ENCODE results near the gene BTBD17. TPM values are rescaled to one million over a fixed set of nuclear protein-coding genes. Genes with fewer than 3 reads are reported as not detected.

BTBD17 gene
- total and polyA plus RNA-seq, 10 of the 15 experiments (the other 5 are each of a cell fraction or from before 2014, with no cell fraction given), result not detected

DNA sequence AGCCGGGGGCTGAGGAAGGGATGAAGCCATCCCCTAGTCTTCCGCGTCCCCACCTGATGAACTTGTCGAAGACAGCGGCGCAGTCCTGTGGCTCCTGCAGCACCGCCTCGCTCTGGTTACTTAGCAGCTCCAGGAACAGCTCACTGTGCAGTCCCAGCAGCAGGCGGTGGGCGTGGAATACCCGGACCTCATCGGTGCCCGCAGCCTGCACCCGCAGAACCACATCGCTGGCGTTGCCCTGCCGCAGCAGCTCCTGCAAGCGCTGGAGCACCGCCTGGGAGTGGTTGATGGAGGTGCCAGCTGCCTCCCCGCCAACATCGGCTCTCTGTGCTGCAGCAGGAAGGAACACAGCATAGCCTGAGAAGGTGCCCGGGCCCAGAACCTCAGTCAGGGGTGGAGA is 1.8 kb downstream of the BTBD17 start (continued):
- TF ChIP-seq DPF2 (IDR thresholded peaks at IDR 0.05), result no peak
- TF ChIP-seq HDGF (IDR thresholded peaks at IDR 0.05), result no peak
- TF ChIP-seq YY1 (IDR thresholded peaks at IDR 0.05; ENCODE audit: low read depth, low read length), result no peak
- TF ChIP-seq NR2C2 (IDR thresholded peaks at IDR 0.05; ENCODE audit: borderline replicate concordance, control insufficient read depth, insufficient read length, low read depth), result no peak
- TF ChIP-seq ZNF384 (IDR thresholded peaks at IDR 0.05; ENCODE audit: borderline replicate concordance, low read depth, low read length), result no peak
- no peak for TF ChIP-seq NFXL1 (IDR thresholded peaks at IDR 0.05; ENCODE audit: borderline replicate concordance)
- TF ChIP-seq BHLHE40 (IDR thresholded peaks at IDR 0.05; ENCODE audit: borderline replicate concordance in 1 of 2, low read depth in 2 of 2, low read length in 1 of 2), result no peak
- no peak for TF ChIP-seq ZZZ3 (IDR thresholded peaks at IDR 0.05; ENCODE audit: control insufficient read depth, insufficient read length, low read depth)
- no peak for TF ChIP-seq POLR2AphosphoS5 (IDR thresholded peaks at IDR 0.05; ENCODE audit: low read length)
- TF ChIP-seq MTA3 (IDR thresholded peaks at IDR 0.05; ENCODE audit: borderline replicate concordance, low read length), result no peak
- no peak for TF ChIP-seq ZNF217 (IDR thresholded peaks at IDR 0.05)
- no peak for TF ChIP-seq YBX1 (IDR thresholded peaks at IDR 0.05)
- TF ChIP-seq, protein P1, sequence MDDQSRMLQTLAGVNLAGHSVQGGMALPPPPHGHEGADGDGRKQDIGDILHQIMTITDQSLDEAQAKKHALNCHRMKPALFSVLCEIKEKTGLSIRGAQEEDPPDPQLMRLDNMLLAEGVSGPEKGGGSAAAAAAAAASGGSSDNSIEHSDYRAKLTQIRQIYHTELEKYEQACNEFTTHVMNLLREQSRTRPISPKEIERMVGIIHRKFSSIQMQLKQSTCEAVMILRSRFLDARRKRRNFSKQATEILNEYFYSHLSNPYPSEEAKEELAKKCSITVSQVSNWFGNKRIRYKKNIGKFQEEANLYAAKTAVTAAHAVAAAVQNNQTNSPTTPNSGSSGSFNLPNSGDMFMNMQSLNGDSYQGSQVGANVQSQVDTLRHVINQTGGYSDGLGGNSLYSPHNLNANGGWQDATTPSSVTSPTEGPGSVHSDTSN (IDR thresholded peaks at IDR 0.05; ENCODE audit: insufficient replicate concordance, low read depth, low read length), result no peak
- TF ChIP-seq SREBF1 (IDR thresholded peaks at IDR 0.05; ENCODE audit: low read length), result no peak

DNA sequence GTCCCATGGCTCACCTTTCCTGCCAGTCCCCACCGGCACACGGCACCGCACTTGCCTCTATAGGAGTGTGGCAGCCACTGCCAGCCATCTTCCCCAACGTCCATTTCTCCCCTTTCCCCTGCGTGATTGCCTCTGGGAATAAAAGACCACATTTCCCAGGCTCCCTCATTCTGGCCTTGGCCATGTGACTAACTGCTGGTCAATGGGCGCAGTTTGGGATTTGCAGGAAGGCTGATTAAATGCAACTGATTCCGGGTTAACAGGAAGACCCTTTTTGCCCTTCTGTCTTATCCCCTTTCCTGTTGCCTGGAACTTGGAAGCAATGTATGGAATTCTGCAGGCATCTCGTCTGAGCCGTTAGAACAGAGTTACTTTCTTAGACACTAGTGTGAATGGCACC is 3.0 kb downstream of the BTBD17 start:
- intact Hi-C loops (cut with micrococcal nuclease; ENCODE audit: unreplicated experiment) (no loop called here), in situ Hi-C loops (cut with MboI) (no loop called here)
- TF ChIP-seq, protein P2, sequence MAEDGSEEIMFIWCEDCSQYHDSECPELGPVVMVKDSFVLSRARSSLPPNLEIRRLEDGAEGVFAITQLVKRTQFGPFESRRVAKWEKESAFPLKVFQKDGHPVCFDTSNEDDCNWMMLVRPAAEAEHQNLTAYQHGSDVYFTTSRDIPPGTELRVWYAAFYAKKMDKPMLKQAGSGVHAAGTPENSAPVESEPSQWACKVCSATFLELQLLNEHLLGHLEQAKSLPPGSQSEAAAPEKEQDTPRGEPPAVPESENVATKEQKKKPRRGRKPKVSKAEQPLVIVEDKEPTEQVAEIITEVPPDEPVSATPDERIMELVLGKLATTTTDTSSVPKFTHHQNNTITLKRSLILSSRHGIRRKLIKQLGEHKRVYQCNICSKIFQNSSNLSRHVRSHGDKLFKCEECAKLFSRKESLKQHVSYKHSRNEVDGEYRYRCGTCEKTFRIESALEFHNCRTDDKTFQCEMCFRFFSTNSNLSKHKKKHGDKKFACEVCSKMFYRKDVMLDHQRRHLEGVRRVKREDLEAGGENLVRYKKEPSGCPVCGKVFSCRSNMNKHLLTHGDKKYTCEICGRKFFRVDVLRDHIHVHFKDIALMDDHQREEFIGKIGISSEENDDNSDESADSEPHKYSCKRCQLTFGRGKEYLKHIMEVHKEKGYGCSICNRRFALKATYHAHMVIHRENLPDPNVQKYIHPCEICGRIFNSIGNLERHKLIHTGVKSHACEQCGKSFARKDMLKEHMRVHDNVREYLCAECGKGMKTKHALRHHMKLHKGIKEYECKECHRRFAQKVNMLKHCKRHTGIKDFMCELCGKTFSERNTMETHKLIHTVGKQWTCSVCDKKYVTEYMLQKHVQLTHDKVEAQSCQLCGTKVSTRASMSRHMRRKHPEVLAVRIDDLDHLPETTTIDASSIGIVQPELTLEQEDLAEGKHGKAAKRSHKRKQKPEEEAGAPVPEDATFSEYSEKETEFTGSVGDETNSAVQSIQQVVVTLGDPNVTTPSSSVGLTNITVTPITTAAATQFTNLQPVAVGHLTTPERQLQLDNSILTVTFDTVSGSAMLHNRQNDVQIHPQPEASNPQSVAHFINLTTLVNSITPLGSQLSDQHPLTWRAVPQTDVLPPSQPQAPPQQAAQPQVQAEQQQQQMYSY (CRISPR knock-in tag; IDR thresholded peaks at IDR 0.05), result no peak
- TF ChIP-seq NR2C1 (IDR thresholded peaks at IDR 0.05) (peak; percentile 68), IRF4 (IDR thresholded peaks at IDR 0.05; ENCODE audit: low read depth, low read length) (no peak)
- RAD21 ChIA-PET (ENCODE audit: unreplicated experiment), result interaction anchor here (1.3 kb wide), 2 partner anchors 10 to 53 kb away, joined by 4 to 6 read pairs; no protein-coding TSS in a partner anchor
- Histone ChIP-seq H3K9ac (ENCODE audit: control insufficient read depth, insufficient read depth, low read length) (no peak overlapping the region), H3K4me3 (no peak overlapping the region), H3K4me2 (ENCODE audit: control insufficient read depth, insufficient read depth) (no peak overlapping the region), H4K20me1 (ENCODE audit: control insufficient read depth, insufficient read depth) (no peaks in the 10 kb centered on the region; the same call in 1 of the 2 replicates), H3K36me3 (ENCODE audit: control insufficient read depth in 2 of 2, insufficient read depth in 2 of 2, low read length in 1 of 2) (no peaks in the 10 kb centered on the region), H3K9me3 (replicated peaks; ENCODE audit: control insufficient read depth, insufficient read depth, low read length) (no peaks in the 10 kb centered on the region), H3K4me1 (ENCODE audit: control insufficient read depth, insufficient read depth, low read length) (no peaks in the 10 kb centered on the region), H2AFZ (ENCODE audit: control insufficient read depth, low read depth, low read length) (no peak overlapping the region), H3K79me2 (ENCODE audit: control insufficient read depth, insufficient read depth, low read length) (no peaks in the 10 kb centered on the region), H3K27me3 (replicated peaks in 1 of 2; ENCODE audit: control insufficient read depth in 2 of 2, insufficient read depth in 2 of 2, low read length in 1 of 2) (peaks cover 2 to 7% of the 10 kb centered on the region in 2 experiments; a peak in 3 of 4 replicates), H3K27ac (ENCODE audit: control insufficient read depth, insufficient read depth) (no peak overlapping the region)
- ATAC-seq, result no peak
- SMC1A ChIA-PET (ENCODE audit: uncharacterized antibody, unreplicated experiment), result no interaction called here
- FAIRE-seq, result no peak
- BruUV-seq (replicated peaks), result no TSS peak
- no peak for DNase-seq (ENCODE audit: low read depth, low spot score)
- POLR2A ChIA-PET, result no interaction called here
- CTCF ChIA-PET, result interaction anchor here (0.6 to 1.2 kb wide), 3 partner anchors 9 to 60 kb away, joined by 3 read pairs; partner anchors contain the start of gene GPR142
- WGBS (ENCODE audit: insufficient coverage, insufficient replicate concordance, low lambda C conversion rate, missing lambda C conversion rate), result 42% methylated on average over 9 of the region's 9 CpGs

All from GM12878 (cell line).